Cardiac fibroblast (primary cell): Measurements from ENCODE around the gene ZNF182.
"Not testable (repeated sequence)": the region's sequence is repeated elsewhere in the genome, so short reads cannot be mapped to it uniquely, and the experiment has no call there.

Experiments used
- DNase-seq, 2 donors: peaks; one replicate each; pipeline versions ENCODE4 v3.0.0 to v3.0.0-alpha.2; 2010; ENCODE audit warnings: low read depth in 2 of 2
- H3K4me3 ChIP-seq, 2 donors: replicated peaks in 1 of 2; 1 replicate in 1 of 2; 2 replicates in 1 of 2; pipeline ENCODE4 v1.5.1; 2011; ENCODE audit warnings: low read depth in 2 of 2, low read length in 2 of 2, mild to moderate bottlenecking in 2 of 2, moderate library complexity in 1 of 2
- TF ChIP-seq, protein P1 (sequence below): IDR thresholded peaks from one replicate; pipeline ENCODE4 v1.5.1; 2011; ENCODE audit warnings: low read depth, mild to moderate bottlenecking, low read length, inconsistent platforms

Gene ZNF182

DNA sequence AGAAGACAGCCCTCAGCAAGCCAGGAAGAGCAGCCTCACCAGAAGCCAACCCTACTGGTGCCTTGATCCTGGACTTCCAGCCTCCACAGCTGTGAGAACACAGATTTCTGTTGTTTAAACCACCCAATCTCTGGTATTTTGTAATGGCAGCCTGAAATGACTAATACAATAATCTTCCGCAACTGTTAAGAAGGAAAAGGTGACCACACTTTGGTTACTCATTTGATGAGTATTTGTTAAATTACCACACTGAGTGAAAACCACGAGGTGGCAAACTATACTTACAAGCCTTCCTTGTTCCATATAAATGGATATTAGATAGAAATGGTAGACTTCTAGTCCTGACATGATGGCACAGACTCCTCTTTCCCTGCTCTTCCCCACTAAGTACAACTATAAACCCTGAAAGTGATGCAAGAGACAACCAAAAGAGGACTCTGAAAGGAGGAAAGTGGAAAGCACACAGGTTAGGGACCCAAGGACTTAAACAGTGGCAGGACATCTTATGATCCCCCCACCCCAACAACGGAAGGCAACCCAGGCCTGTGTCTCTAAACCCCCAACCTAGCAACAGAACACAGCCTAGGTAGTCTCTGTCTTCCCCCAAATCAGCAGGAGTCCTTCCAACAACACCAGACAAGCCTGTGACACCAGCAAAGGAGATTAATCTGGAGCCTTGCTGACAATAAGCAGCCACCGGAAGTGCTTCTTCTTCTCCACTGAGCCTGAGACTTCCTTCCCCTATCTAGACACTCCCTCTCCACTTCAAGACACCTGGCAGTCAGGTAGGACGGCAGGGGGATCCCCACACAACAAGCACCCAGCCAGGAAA, 12.3 kb downstream of the ZNF182 start:
- peak; percentile 14 to 80 for DNase-seq
- TF ChIP-seq, protein P1, sequence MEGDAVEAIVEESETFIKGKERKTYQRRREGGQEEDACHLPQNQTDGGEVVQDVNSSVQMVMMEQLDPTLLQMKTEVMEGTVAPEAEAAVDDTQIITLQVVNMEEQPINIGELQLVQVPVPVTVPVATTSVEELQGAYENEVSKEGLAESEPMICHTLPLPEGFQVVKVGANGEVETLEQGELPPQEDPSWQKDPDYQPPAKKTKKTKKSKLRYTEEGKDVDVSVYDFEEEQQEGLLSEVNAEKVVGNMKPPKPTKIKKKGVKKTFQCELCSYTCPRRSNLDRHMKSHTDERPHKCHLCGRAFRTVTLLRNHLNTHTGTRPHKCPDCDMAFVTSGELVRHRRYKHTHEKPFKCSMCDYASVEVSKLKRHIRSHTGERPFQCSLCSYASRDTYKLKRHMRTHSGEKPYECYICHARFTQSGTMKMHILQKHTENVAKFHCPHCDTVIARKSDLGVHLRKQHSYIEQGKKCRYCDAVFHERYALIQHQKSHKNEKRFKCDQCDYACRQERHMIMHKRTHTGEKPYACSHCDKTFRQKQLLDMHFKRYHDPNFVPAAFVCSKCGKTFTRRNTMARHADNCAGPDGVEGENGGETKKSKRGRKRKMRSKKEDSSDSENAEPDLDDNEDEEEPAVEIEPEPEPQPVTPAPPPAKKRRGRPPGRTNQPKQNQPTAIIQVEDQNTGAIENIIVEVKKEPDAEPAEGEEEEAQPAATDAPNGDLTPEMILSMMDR, result no peak
- no peak overlapping the region for H3K4me3 ChIP-seq

GRCh38 chrX:47976254-47977151, 27.3 kb downstream of the ZNF182 start:
- TF ChIP-seq, protein P1, result no peak
- H3K4me3 ChIP-seq, result no peak overlapping the region
- no peak for DNase-seq

GRCh38 chrX:47973235-47973634, 30.6 kb downstream of the ZNF182 start:
- H3K4me3 ChIP-seq, result no peak overlapping the region
- DNase-seq, result no peak
- TF ChIP-seq, protein P1, result no peak

- not testable (repeated sequence) for DNase-seq, H3K4me3 ChIP-seq
These were observed 38.3 kb downstream of the ZNF182 start for GRCh38 chrX:47965526-47965925.

GRCh38 chrX:47961830-47962229, 42.0 kb downstream of the ZNF182 start:
- H3K4me3 ChIP-seq, DNase-seq: not testable (repeated sequence)

GRCh38 chrX:47960406-47960805, 43.4 kb downstream of the ZNF182 start:
- DNase-seq, result no peak
- TF ChIP-seq, protein P1, result no peak
- no peak overlapping the region for H3K4me3 ChIP-seq

GRCh38 chrX:47958761-47959342, 44.9 kb downstream of the ZNF182 start:
- TF ChIP-seq, protein P1, result peak; percentile 21
- no peak overlapping the region for H3K4me3 ChIP-seq
- peak; percentile 5 to 9 for DNase-seq

- H3K4me3 ChIP-seq, DNase-seq: not testable (repeated sequence)
These were observed 45.6 kb downstream of the ZNF182 start for GRCh38 chrX:47958206-47958605.
